A673 (cell line): Measurements from ENCODE around the gene ZNF724.
"Not testable (repeated sequence)": the region's sequence is repeated elsewhere in the genome, so short reads cannot be mapped to it uniquely, and the experiment has no call there.

Experiments
- CTCF ChIP-seq: fragments of 300-800, 200-600 bp; sonication (generic); conservative IDR thresholded peaks from 2 replicates; pipeline ENCODE4 v1.5.1; 2017; ENCODE audit warnings: low read depth, mild to moderate bottlenecking, antibody characterized with exemption, low read length, moderate library complexity, mixed read lengths
- EZH2 ChIP-seq: fragments of 200-600 bp; sonication (generic); IDR thresholded peaks from 2 replicates; pipeline ENCODE4 v1.6.1; 2017; ENCODE audit warnings: borderline replicate concordance, low read depth, mild to moderate bottlenecking, mixed read lengths, antibody characterized with exemption, low read length; ENCODE audit not compliant: poor library complexity, severe bottlenecking

- not testable (repeated sequence) for TF ChIP-seq CTCF, EZH2
Observed at GRCh38 chr19:23285326-23285725, 35.1 kb upstream of the ZNF724 start.
